Colonic mucosa (tissue), 4 donors: Measurements from ENCODE around the gene ABCG1. TPM values are rescaled to one million over a fixed set of nuclear protein-coding genes. Genes with fewer than 3 reads are reported as not detected.

ENCODE experiments used
- DNase-seq: peaks from one replicate; pipeline ENCODE4 v3.0.0-alpha.2; 2020
- H3K27ac ChIP-seq: fragments of 200-600 bp; one replicate; pipeline ENCODE4 v1.8.0; 2021
- H3K27me3 ChIP-seq: fragments of 200-600 bp; one replicate; pipeline ENCODE4 v1.8.0; 2021
- H3K36me3 ChIP-seq: fragments of 200-600 bp; one replicate; pipeline ENCODE4 v1.8.0; 2021
- H3K4me1 ChIP-seq: fragments of 200-600 bp; one replicate; pipeline ENCODE4 v1.8.0; 2021; ENCODE audit warnings: mild to moderate bottlenecking
- H3K4me3 ChIP-seq: fragments of 200-600 bp; one replicate; pipeline ENCODE4 v1.8.0; 2021
- H3K9ac ChIP-seq, 2 donors: one replicate each; pipeline ENCODE4 v1.7.0; 2013; ENCODE audit warnings: control low read depth in 2 of 2, low read depth in 2 of 2, low read length in 2 of 2
- H3K9me3 ChIP-seq: fragments of 200-600 bp; one replicate; pipeline ENCODE4 v1.8.0; 2021
- intact Hi-C: fragments of 100-400 bp; cut with DNase I; formaldehyde crosslinking; loops from one replicate; pipeline ENCODE4 v1.14.1; 2022
- total RNA-seq, 2 donors: library from RNA; stranded (reverse); fragmentation: NEBNext Ultra II Directional in 1 of 2; extraction: Animal tissue kit (Norgen Biotek cat#: 25700) in 1 of 2; gene quantifications; one replicate each; pipeline ENCODE4 v1.2.1, GENCODE V29; 2021
- TF ChIP-seq, protein P1 (sequence below): fragments of 200-600 bp; IDR thresholded peaks from one replicate; pipeline ENCODE4 v1.8.0; 2022; ENCODE audit warnings: antibody characterized with exemption, mild to moderate bottlenecking
- donor health status: healthy.
- donor health status: DM: no; HTN: no; CAD: no.
- donor health status: DM: no; HTN: no; CAD: no.

The ABCG1 gene
- 10 to 100 TPM; 13.8 to 60.0 TPM for total RNA-seq

DNA sequence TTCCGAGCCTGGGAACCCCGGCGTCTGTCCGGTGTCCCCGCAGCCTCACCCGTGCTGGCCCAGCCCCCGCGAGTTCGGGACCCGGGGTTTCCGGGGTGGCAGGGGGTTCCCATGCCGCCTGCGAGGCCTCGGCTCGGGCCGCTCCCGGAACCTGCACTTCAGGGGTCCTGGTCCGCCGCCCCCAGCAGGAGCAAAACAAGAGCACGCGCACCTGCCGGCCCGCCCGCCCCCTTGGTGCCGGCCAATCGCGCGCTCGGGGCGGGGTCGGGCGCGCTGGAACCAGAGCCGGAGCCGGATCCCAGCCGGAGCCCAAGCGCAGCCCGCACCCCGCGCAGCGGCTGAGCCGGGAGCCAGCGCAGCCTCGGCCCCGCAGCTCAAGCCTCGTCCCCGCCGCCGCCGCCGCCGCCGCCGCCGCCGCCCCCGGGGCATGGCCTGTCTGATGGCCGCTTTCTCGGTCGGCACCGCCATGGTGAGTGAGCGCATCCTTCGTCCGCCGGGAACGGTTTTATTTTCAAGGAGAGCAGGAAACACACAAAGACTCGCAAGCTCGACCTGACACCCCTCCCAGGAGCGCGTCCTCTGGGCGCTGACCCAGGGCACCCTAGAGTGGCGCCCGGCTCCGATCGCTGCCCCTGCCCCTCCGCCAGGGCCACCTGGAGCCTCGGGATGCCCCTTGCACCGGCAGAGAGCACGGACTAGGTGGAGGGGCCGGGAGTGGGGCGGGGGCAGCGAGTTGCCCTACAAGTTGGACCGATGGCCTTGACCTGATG, at the start of gene ABCG1:
Gene ABCG1 (plus strand): TSS at position 305 of the 770 bp plus-strand sequence. CDS start 123 bp downstream, at position 428.
- TF ChIP-seq, protein P1, sequence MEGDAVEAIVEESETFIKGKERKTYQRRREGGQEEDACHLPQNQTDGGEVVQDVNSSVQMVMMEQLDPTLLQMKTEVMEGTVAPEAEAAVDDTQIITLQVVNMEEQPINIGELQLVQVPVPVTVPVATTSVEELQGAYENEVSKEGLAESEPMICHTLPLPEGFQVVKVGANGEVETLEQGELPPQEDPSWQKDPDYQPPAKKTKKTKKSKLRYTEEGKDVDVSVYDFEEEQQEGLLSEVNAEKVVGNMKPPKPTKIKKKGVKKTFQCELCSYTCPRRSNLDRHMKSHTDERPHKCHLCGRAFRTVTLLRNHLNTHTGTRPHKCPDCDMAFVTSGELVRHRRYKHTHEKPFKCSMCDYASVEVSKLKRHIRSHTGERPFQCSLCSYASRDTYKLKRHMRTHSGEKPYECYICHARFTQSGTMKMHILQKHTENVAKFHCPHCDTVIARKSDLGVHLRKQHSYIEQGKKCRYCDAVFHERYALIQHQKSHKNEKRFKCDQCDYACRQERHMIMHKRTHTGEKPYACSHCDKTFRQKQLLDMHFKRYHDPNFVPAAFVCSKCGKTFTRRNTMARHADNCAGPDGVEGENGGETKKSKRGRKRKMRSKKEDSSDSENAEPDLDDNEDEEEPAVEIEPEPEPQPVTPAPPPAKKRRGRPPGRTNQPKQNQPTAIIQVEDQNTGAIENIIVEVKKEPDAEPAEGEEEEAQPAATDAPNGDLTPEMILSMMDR, result no peak
- DNase-seq, result peak; percentile 73
- intact Hi-C loops, result no loop called here
- no peaks in the 10 kb centered on the region for H3K27me3 ChIP-seq
- H3K27ac ChIP-seq, result peak within 1 kb of the TSS; percentile 38
- H3K4me3 ChIP-seq, result peak within 1 kb of the TSS; percentile 77
- H3K9ac ChIP-seq, result peak within 1 kb of the TSS; percentile 73 to 76
- H3K4me1 ChIP-seq, result peaks cover 6% of the 10 kb centered on the region
- H3K9me3 ChIP-seq, result no peaks in the 10 kb centered on the region
- no peaks in the 10 kb centered on the region for H3K36me3 ChIP-seq

DNA sequence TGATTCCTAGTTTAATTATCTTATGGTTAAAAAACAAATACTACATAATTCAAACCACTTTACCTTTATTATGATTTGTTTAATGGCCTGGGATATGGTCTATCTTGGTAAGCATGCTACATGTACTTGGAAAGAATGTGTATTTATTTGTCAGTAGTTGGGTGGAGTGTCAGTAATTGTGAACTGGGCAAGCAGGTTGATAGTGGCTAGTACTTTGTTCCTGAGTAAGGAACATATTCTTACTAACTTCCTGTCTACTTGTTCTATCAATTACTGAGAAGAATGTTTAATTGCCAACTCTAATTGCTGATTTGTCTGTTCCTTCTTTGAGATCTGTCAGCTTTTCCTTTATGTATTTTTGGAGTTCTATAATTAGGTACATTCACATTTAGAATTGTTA, 49.2 kb upstream of the ABCG1 start:
- TF ChIP-seq, protein P1, result no peak
- no peak overlapping the region for H3K4me3 ChIP-seq
- H3K36me3 ChIP-seq, result no peaks in the 10 kb centered on the region
- H3K9me3 ChIP-seq, result no peaks in the 10 kb centered on the region
- H3K9ac ChIP-seq, result no peak overlapping the region
- no peak for DNase-seq
- peak overlapping the region; percentile 82 for H3K27ac ChIP-seq
- H3K27me3 ChIP-seq, result no peaks in the 10 kb centered on the region
- no peaks in the 10 kb centered on the region for H3K4me1 ChIP-seq
- intact Hi-C loops, result no loop called here

DNA sequence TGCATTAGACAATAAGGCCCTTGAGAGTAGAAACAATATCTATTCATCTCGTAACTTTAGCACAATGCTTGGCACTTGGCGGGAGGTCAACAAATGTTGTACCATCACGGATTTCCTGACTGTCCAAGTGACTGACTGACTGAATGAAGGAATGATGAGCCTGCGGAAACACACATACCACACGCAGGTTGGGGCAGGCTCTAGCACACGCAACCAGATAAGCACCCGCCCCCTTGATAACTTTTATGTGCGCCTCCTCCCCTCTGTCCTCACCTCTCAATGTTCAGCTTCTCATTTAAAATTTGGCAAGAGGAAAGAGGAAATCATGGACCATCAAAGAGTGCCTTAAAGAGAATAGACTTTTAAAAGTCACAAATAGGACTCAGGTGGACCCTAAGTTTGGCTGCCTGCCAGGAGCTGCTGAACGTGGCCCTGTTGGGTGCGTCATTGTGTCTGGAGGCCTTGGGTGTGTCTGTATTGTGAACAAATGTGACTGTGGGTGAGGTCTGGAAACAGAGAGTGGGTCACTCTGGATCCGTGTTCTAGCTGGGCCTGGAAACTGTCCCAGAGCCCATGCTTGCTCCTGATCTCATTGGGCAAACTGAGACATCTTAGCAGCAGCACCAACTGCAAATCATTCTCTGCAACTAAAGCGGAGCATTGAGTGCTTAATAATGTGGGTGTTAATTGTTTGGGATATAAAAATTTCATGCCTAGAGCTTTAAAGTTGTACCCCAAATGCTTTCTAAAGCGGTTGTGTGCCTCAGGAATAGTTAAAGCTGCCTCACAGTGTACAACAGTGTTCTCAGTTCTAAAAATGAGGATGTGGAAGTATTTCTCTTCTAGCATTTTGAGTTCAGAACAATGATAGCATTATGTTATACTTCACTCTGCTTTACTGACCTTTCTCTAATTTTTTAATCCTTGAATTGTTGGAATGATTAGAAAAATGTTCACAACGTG, 47.6 kb upstream of the ABCG1 start:
- H3K27me3 ChIP-seq, result no peaks in the 10 kb centered on the region
- H3K9ac ChIP-seq, result peak overlapping the region in 1 of 2 donors; percentile 26
- H3K27ac ChIP-seq, result peak overlapping the region; percentile 82
- no peaks in the 10 kb centered on the region for H3K9me3 ChIP-seq
- peak; percentile 88 for DNase-seq
- no peaks in the 10 kb centered on the region for H3K36me3 ChIP-seq
- no peak overlapping the region for H3K4me3 ChIP-seq
- intact Hi-C loops, result no loop called here
- no peaks in the 10 kb centered on the region for H3K4me1 ChIP-seq
- TF ChIP-seq, protein P1, result no peak

DNA sequence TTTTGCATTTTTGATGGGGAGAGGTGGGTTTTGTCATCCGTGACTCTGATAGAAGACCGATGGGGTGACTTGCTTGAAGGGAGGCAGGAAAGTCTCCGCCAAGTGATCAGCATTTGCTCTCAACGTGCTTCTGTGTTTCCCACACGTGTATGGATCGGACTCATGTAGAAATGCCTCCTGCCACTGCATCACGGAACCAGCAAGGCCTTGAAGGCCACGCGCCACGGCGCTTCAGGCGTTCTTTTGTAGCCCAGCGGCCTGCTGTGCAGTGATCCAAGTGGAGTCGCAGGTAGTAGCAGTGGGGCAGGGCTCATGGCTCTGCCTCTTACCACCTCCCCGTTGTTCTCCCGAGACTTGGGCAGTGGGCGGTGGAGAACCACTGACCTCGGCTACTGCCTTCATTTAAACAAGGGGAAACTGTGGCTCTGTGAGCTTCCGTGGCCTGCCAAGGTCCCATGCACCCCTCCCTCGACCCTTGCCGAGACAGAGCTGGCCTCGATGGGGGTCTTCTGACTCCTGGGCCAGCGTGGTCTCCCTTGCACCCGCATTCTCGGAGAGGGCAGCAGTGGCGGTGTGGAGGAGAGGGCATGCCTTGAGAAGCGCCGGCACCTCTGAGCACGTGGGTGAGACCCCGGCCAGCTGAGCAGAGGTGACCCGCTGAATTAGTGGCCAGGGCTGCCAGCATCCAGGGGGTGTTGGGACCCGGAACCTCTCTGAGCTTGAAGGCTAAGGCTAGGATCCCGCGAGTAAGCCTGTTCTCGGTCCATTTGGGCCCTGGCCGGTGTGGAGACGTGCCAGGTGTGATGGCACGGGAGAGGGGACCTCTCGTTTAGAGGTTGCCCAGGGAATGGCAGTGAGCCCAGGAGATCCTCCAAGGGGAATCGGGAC, 46.1 kb upstream of the ABCG1 start:
- H3K9ac ChIP-seq, result no peak overlapping the region
- no peak overlapping the region for H3K27ac ChIP-seq
- no peaks in the 10 kb centered on the region for H3K27me3 ChIP-seq
- H3K9me3 ChIP-seq, result no peaks in the 10 kb centered on the region
- TF ChIP-seq, protein P1, result no peak
- DNase-seq, result no peak
- no peak overlapping the region for H3K4me3 ChIP-seq
- no peaks in the 10 kb centered on the region for H3K4me1 ChIP-seq
- intact Hi-C loops, result no loop called here
- H3K36me3 ChIP-seq, result no peaks in the 10 kb centered on the region

DNA sequence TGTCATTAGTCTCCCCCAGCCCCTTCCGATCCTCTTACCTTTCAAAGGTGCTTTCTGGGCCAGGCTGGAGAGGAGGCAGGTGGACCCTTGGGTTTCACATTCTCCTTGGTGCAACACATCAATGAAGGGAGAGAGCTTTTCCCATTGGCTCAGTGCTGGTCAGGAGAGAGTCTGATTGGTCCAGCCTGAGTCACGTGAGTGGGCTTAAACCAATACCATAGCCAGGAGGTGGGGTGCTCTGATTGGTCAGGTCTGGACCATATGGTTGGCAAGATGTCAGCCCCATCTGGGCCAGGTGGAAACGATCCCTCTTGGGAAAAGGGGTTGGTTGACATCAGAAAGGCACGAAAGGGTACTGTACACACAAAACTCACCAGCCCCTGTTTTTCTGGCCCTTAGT, 44.8 kb upstream of the ABCG1 start:
- DNase-seq, result no peak
- intact Hi-C loops, result no loop called here
- H3K9ac ChIP-seq, result no peak overlapping the region
- no peaks in the 10 kb centered on the region for H3K36me3 ChIP-seq
- H3K9me3 ChIP-seq, result no peaks in the 10 kb centered on the region
- no peak overlapping the region for H3K27ac ChIP-seq
- no peaks in the 10 kb centered on the region for H3K27me3 ChIP-seq
- TF ChIP-seq, protein P1, result no peak
- no peaks in the 10 kb centered on the region for H3K4me1 ChIP-seq
- no peak overlapping the region for H3K4me3 ChIP-seq
